HepG2 (cell line): ENCODE data around the gene NBEA. TPM values are rescaled to one million over a fixed set of nuclear protein-coding genes. Genes with fewer than 3 reads are reported as not detected.

Experiments
- polyA plus RNA-seq, 8 experiments: library from polyadenylated mRNA; depleted of rRNA in 3 of 8; stranded (reverse) in 7 of 8; unstranded in 1 of 8; fragments of >200 nt; fragmentation: Illumina TruSeq in 4 of 8; extraction: Trizol in 4 of 8; gene quantifications; 2 replicates each; pipeline versions ENCODE4 v1.2.1 to v1.2.3, GENCODE V29; 2011 to 2016; ENCODE audit warnings: low read depth in 4 of 8, missing spikeins in 1 of 8, mixed read lengths in 1 of 8; ENCODE audit not compliant: insufficient read depth in 1 of 8
- small RNA-seq, 3 experiments: library from RNA; depleted of rRNA; stranded (forward); fragments of <200 nt; gene quantifications; one replicate each; pipeline ENCODE3, GENCODE V24; 2012; ENCODE audit warnings: low read depth in 2 of 3, low replicate concordance in 1 of 3; ENCODE audit not compliant: insufficient read length in 3 of 3, insufficient read depth in 2 of 3
- total RNA-seq, 5 experiments: library from RNA; depleted of rRNA; stranded (reverse); fragments of >200 nt; fragmentation: Illumina TruSeq; extraction: Trizol; gene quantifications; 2 replicates each; pipeline ENCODE4 v1.2.3, GENCODE V29; 2016; ENCODE audit warnings: low read depth in 1 of 5

Gene NBEA
- total and polyA plus RNA-seq, 2 of the 13 experiments (the other 11 are each of a cell fraction or from before 2014, with no cell fraction given), result 2.7 to 2.8 TPM

Small RNA genes within 50 kb of the gene (small RNA-seq; reads per million reads assigned to genes)
- 0 reads per million in 3 experiments for gene RF00017
